GM12872 (cell line): ENCODE data around the gene KIF26A.
A peak's percentile ranks its signal among the peaks of the same experiment; 100 is the strongest.

Experiments used
- CTCF ChIP-seq: IDR thresholded peaks from 3 replicates; pipeline ENCODE4 v1.5.1; 2011; ENCODE audit warnings: low read depth, mild to moderate bottlenecking, low read length, moderate library complexity; ENCODE audit not compliant: insufficient read depth

Gene KIF26A

DNA sequence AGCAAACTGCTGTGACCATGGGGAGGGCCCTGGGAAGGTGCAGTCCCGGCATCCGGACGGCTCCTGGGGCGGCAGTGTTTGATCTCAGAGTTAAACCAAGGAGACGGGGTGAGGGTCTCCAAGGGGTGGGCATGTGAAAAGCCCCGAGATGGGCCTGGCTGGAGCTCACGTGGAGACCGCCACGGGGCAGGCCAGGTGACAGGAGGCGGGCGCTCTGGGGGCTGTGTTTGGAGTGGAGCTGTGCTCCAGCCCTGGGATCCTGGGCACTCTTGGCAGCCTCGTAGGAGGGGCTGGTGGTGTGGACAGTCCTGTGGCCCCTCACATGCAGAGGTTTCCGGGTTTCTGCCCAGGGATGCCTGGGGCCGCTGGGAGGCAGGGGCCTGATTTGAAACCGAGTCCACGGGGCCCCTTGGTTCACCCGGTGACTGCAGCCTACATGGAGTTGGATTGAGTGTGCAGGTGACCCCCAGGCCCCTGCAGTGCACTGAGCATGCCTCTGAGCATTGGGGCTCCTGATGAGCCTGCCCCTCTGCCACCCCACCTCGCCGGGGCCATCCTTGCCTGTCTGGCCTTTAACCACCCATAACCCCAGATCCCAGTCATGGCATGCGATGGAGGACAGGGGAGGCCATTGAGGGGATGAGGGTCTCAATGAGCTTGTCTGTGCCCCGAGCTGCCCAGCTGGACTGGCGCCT, 8.4 kb downstream of the KIF26A start:
- TF ChIP-seq CTCF = no peak

GRCh38 chr14:104147346-104148125, 9.1 kb downstream of the KIF26A start:
- TF ChIP-seq CTCF = no peak

DNA sequence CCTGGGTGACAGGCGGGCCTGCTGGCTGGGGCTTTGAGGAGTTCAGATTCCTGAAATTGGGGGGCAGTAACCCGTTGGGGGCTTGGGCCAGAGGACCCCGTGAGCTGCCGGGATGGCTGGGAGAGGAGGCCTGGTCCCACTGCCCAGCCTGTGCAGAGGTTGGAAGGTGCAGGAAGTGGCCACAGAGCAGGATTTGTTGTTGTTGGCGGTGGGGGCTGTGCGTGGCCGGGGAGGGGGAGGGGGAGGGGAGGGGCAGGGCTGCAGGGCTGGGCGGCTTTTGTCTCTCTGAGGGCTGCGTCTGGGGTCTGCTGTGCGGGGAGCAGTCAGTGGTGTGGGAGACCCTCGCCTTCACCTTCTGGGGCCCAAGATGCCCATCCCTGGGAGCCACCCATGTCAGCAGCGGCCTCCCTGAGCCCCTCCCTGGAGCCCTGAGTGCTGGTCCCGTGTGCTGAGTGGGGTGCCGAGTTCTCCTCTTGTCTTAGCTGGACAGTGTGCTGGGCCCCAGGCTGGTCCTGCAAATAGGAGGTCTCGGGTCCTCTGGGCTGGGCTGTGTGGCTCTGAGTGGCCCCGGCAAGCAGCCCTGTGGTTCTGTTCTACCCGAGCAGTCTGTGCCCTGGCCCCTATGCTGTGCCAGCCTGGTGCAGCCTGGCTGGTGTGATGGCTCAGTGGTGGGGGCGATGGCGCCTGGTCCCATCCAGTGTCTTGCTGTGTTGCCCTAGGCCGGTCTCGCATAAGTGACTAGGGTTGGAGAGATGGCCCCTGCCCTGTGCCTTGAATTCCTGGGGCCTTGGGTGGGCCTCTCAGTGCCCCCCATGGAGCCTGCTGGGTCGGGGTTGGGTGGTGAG, 10.3 kb downstream of the KIF26A start:
- no peak for TF ChIP-seq CTCF

DNA sequence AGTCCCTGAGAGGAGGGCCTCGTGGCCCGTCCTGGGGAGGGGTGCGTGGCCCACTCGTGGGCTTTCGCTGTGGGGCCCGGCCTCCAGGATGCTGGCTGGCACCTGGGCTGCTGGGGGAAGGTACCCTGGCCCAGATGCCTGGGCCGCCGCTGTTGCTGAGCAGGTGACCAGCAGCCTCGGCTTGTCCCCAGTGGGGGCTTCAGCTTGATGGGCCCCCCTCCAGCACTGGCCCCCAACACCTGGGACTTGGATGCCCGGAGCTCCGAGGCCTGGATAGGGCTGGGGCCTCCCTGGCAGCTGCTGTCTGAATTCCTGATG, 10.8 kb downstream of the KIF26A start:
- TF ChIP-seq CTCF = no peak

DNA sequence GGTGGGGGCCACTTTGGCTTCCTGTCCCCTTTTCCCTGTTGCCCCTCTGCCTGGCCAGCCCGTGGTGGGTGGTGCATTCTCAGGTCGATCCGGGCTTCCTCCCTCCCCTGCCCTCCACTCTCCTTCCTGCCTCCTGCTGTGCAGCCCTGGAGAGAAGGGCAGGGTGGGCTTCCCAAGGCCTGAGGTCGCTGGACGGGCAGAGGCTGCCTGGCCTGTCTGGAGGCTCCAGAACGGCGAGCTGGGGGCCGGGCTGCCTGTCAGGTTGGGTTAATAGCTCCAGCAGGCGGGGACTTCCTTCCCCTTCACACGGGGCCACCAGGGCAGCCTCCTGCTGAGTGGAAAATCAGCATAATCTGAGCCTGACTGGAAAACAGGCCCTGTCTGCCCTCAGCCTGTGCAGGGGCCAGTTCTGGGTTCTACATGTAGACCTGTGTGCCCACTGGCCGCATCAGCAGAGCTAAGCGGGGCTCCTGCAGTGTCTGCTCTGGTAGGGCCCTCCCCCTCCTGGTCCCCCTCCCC, 11.3 kb downstream of the KIF26A start:
- TF ChIP-seq CTCF = no peak

- TF ChIP-seq CTCF = peak; percentile 70
These were observed 12.0 kb downstream of the KIF26A start for GRCh38 chr14:104150136-104151025.

- no peak for TF ChIP-seq CTCF
These were observed 12.6 kb downstream of the KIF26A start for GRCh38 chr14:104151026-104151381.
